ENCODE results near the gene MMP14.

DNA sequence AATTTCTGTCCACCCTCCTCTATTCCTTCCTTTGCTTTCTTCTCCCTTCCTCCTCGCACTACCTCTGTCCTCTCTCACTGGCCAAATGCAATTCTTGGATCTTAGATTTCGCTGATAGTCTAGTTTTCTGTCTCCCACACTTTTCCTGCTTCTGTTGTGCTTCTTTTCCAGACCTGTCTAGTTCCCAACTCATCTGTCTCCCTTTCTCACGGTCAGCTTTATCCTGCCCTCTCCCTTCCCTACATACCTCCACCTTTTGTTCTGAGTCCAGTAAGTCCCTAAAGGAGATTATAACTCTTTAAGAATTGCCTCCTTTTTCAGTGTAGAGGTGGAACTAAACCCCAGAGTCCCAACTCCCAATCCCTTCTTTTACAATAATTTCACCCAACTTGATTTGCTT is 880 bp upstream of the MMP14 start:
- TF ChIP-seq CTCF (IDR thresholded peaks at IDR 0.05 in 2 of 3, conservative IDR thresholded peaks at IDR 0.05 in 1 of 3; ENCODE audit: insufficient read depth in 2 of 3, low read depth in 1 of 3, low read length in 3 of 3): no peak
- no peak for TF ChIP-seq SAFB2 (IDR thresholded peaks at IDR 0.05; ENCODE audit: borderline replicate concordance, low read depth, low read length, severe bottlenecking)
- no peak for TF ChIP-seq U2AF2 (optimal IDR thresholded peaks at IDR 0.05; ENCODE audit: low read depth, low read length)
- no peak for TF ChIP-seq ZSCAN29 (IDR thresholded peaks at IDR 0.05)

Measured in K562 (cell line).